Nephron progenitor cell (in vitro differentiated cells): ENCODE data around the gene CGRRF1.

Experiments
- DNase-seq: peaks from one replicate; pipeline ENCODE4 v3.0.0; 2021
- H3K27ac Mint-ChIP-seq: 2 replicates; pipeline ENCODE4 v1.8.0; 2021; ENCODE audit warnings: mild to moderate bottlenecking, moderate library complexity, mixed read lengths
- H3K27me3 Mint-ChIP-seq: 2 replicates; pipeline ENCODE4 v1.8.0; 2021; ENCODE audit warnings: mild to moderate bottlenecking, low read depth, mixed read lengths; ENCODE audit not compliant: poor library complexity
- H3K36me3 Mint-ChIP-seq: 2 replicates; pipeline ENCODE4 v1.8.0; 2021; ENCODE audit warnings: low read depth, mixed read lengths
- H3K4me1 Mint-ChIP-seq: 2 replicates; pipeline ENCODE4 v1.8.0; 2021; ENCODE audit warnings: mixed read lengths
- H3K4me3 Mint-ChIP-seq: 2 replicates; pipeline ENCODE4 v1.8.0; 2021; ENCODE audit warnings: mild to moderate bottlenecking, moderate library complexity, mixed read lengths
- H3K9me3 Mint-ChIP-seq: 2 replicates; pipeline ENCODE4 v1.8.0; 2021; ENCODE audit warnings: mild to moderate bottlenecking, moderate library complexity, mixed read lengths
- CTCF ChIP-seq: fragments of 200-600 bp; sonication (generic); IDR thresholded peaks from 2 replicates; pipeline ENCODE4 v1.5.0; 2021; ENCODE audit warnings: antibody characterized with exemption

Gene CGRRF1

DNA sequence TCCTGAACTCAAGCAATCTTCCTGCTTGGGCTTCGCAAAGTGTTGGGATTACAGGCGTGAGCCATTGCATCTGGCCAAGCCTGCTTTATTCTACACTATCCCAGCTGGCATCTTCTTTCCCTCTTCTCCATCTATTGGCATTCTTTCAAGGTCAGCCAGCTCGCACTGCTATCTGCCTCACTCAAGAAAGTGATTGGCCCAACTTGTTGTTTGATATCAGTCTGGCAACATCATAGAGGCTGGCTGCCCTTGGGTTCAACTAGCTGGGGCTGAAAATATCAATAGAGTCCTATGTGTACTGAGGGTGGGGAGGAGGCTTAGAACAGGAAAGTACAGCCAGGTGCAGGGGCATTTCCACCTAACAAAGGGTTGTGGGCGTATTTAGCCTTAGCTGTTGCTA is 38.1 kb upstream of the CGRRF1 start:
- DNase-seq, result no peak
- peaks cover 29% of the 10 kb centered on the region for H3K36me3 Mint-ChIP-seq
- H3K27me3 Mint-ChIP-seq, result peaks cover 9% of the 10 kb centered on the region
- no peaks in the 10 kb centered on the region for H3K4me1 Mint-ChIP-seq
- peaks cover 15% of the 10 kb centered on the region for H3K9me3 Mint-ChIP-seq
- TF ChIP-seq CTCF, result no peak
- peak overlapping the region; percentile 36 for H3K27ac Mint-ChIP-seq
- H3K4me3 Mint-ChIP-seq, result no peak overlapping the region

GRCh38 chr14:54472315-54472714 is 37.4 kb upstream of the CGRRF1 start:
- Mint-ChIP-seq H3K9me3 (peaks cover 8% of the 10 kb centered on the region), H3K4me1 (no peaks in the 10 kb centered on the region), H3K36me3 (peaks cover 27% of the 10 kb centered on the region), H3K27me3 (peaks cover 6% of the 10 kb centered on the region), H3K27ac (peak overlapping the region; percentile 8), H3K4me3 (no peak overlapping the region)
- no peak for DNase-seq
- no peak for TF ChIP-seq CTCF

GRCh38 chr14:54474232-54474793 is 35.4 kb upstream of the CGRRF1 start:
- Mint-ChIP-seq H3K27ac (no peak overlapping the region), H3K4me3 (no peak overlapping the region), H3K4me1 (no peaks in the 10 kb centered on the region), H3K9me3 (no peaks in the 10 kb centered on the region), H3K36me3 (peaks cover 23% of the 10 kb centered on the region), H3K27me3 (peaks cover 6% of the 10 kb centered on the region)
- TF ChIP-seq CTCF, result no peak
- DNase-seq, result no peak

DNA sequence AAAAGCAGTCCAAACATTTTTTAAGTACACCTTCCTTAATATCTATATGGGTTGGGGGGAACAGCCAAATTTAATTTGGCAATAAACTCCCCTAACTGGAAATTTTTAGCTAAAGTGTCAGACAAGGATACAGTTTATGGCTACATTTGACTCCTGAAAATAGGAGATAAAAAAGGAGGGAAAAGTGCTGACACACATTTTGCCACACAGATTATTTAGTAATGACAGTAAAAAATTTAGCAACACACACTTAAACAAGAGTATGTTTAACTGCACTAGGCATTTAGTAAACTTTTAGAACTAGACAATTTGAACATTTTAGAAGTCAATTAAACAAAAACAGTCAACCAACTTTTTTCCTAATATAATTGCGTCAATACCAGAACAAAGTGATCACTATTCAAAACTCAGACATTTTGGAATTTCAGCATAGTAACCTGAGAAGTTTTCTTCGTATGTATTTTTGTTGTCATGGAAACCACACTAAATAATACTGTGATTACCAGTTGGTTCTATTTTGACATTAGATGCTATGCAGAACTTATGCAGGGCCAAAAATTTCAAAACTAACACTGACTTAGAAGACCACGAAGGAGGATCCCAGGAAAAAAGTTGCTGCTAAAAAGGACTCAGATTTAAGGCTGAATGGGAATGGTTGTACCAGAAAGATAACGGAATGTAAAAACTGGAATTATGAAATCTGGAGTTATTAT is 34.4 kb upstream of the CGRRF1 start:
- Mint-ChIP-seq H3K36me3 (peaks cover 24% of the 10 kb centered on the region), H3K27ac (no peak overlapping the region), H3K4me3 (no peak overlapping the region), H3K4me1 (no peaks in the 10 kb centered on the region), H3K27me3 (peaks cover 2% of the 10 kb centered on the region), H3K9me3 (no peaks in the 10 kb centered on the region)
- no peak for DNase-seq
- TF ChIP-seq CTCF, result no peak

DNA sequence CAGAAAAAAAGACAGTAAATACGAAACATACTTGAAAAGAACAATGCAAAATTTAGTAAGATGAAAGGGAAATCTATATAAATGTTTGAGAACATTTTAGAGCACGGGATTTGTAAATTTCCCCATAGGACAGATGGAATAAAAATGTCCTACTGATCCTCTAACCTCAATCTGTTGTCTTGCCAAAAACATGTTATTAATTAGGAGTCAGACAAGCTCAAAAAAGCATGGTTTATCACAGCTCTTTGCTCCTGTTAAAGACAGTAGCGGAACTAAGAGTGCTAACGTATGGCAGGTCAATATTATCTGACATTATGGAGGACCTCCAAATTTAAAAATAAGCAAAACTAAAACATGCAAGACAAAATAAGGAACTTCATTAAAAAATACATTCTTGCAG is 33.8 kb upstream of the CGRRF1 start:
- Mint-ChIP-seq H3K9me3 (no peaks in the 10 kb centered on the region), H3K4me1 (no peaks in the 10 kb centered on the region), H3K36me3 (peaks cover 22% of the 10 kb centered on the region), H3K4me3 (no peak overlapping the region), H3K27ac (no peak overlapping the region), H3K27me3 (peaks cover 2% of the 10 kb centered on the region)
- no peak for DNase-seq
- TF ChIP-seq CTCF, result no peak
